CD14-positive monocyte (primary cell): ENCODE data around the gene MISP. TPM values are rescaled to one million over a fixed set of nuclear protein-coding genes. Genes with fewer than 3 reads are reported as not detected.
A peak's percentile ranks its signal among the peaks of the same experiment; 100 is the strongest.

Experiments
- DNase-seq, 3 donors: peaks; one replicate each; pipeline ENCODE4 v3.0.0-alpha.2; 2011 to 2022
- H2AFZ ChIP-seq: 2 replicates; pipeline ENCODE4 v1.6.0; 2012; ENCODE audit warnings: mild to moderate bottlenecking, low read depth, low read length, inconsistent platforms; ENCODE audit not compliant: insufficient read depth, poor library complexity, severe bottlenecking
- H3K27ac ChIP-seq, 2 donors: 1 replicate in 1 of 2; 2 replicates in 1 of 2; pipeline ENCODE4 v1.5.1; 2012 to 2013; ENCODE audit warnings: low read length in 2 of 2, control low read depth in 1 of 2, inconsistent platforms in 1 of 2, low read depth in 1 of 2, mild to moderate bottlenecking in 1 of 2
- H3K27me3 ChIP-seq, 2 donors: one replicate each; pipeline versions ENCODE4 v1.6.0 to v1.6.1; 2011 to 2013; ENCODE audit warnings: low read length in 2 of 2; ENCODE audit not compliant: control insufficient read depth in 2 of 2, insufficient read depth in 2 of 2
- H3K36me3 ChIP-seq, 2 donors: replicated peaks in 1 of 2; 1 replicate in 1 of 2; 2 replicates in 1 of 2; pipeline versions ENCODE4 v1.5.1 to v1.6.1; 2012 to 2013; ENCODE audit warnings: low read length in 2 of 2, control low read depth in 1 of 2, inconsistent platforms in 1 of 2, mild to moderate bottlenecking in 1 of 2; ENCODE audit not compliant: insufficient read depth in 2 of 2, control insufficient read depth in 1 of 2
- H3K4me1 ChIP-seq, 2 donors: 1 replicate in 1 of 2; 2 replicates in 1 of 2; pipeline versions ENCODE4 v1.5.1 to v1.6.1; 2012 to 2013; ENCODE audit warnings: low read length in 2 of 2, control low read depth in 1 of 2, inconsistent platforms in 1 of 2, mild to moderate bottlenecking in 1 of 2, moderate library complexity in 1 of 2; ENCODE audit not compliant: insufficient read depth in 2 of 2, control insufficient read depth in 1 of 2
- H3K4me2 ChIP-seq: replicated peaks from 2 replicates; pipeline ENCODE3; 2012; ENCODE audit warnings: low read length, moderate library complexity, mild to moderate bottlenecking; ENCODE audit not compliant: poor library complexity, severe bottlenecking; ENCODE audit errors: extremely low read depth
- H3K4me3 ChIP-seq, 3 experiments: fragments of 200-600 bp in 1 of 3; sonication (generic) in 1 of 3; replicated peaks in 1 of 3; 1 replicate in 2 of 3; 2 replicates in 1 of 3; pipeline ENCODE4 v1.5.1; 2011 to 2013; ENCODE audit warnings: low read length in 3 of 3, mild to moderate bottlenecking in 3 of 3, control low read depth in 2 of 3, low read depth in 2 of 3, inconsistent platforms in 1 of 3, moderate library complexity in 1 of 3
- H3K79me2 ChIP-seq: 2 replicates; pipeline ENCODE4 v1.6.0; 2012; ENCODE audit warnings: mild to moderate bottlenecking, control low read depth, inconsistent platforms, low read length, moderate library complexity; ENCODE audit not compliant: insufficient read depth
- H3K9ac ChIP-seq: 2 replicates; pipeline ENCODE4 v1.6.0; 2017; ENCODE audit warnings: low read length, mild to moderate bottlenecking; ENCODE audit not compliant: insufficient read depth, poor library complexity, severe bottlenecking
- H3K9me3 ChIP-seq, 2 donors: replicated peaks in 1 of 2; 1 replicate in 1 of 2; 2 replicates in 1 of 2; pipeline versions ENCODE4 v1.5.1 to v1.6.1; 2012 to 2013; ENCODE audit warnings: low read length in 2 of 2, control low read depth in 1 of 2; ENCODE audit not compliant: control insufficient read depth in 1 of 2, insufficient read depth in 1 of 2
- H4K20me1 ChIP-seq: 2 replicates; pipeline ENCODE4 v1.6.0; 2012; ENCODE audit warnings: mild to moderate bottlenecking, low read length, control low read depth, moderate library complexity; ENCODE audit not compliant: insufficient read depth
- H3K27ac Mint-ChIP-seq, 7 donors: one replicate each; pipeline ENCODE4 v1.8.0; 2020; ENCODE audit warnings: mild to moderate bottlenecking in 7 of 7, mixed read lengths in 7 of 7, moderate library complexity in 6 of 7, inconsistent platforms in 2 of 7
- H3K27me3 Mint-ChIP-seq, 3 donors: one replicate each; pipeline ENCODE4 v1.8.0; 2021 to 2022; ENCODE audit warnings: low read depth in 3 of 3, mild to moderate bottlenecking in 3 of 3, mixed read lengths in 3 of 3, moderate library complexity in 3 of 3, inconsistent platforms in 1 of 3
- H3K36me3 Mint-ChIP-seq, 2 donors: one replicate each; pipeline ENCODE4 v1.8.0; 2020; ENCODE audit warnings: mixed read lengths in 2 of 2, inconsistent platforms in 1 of 2, mild to moderate bottlenecking in 1 of 2
- H3K4me1 Mint-ChIP-seq: one replicate; pipeline ENCODE4 v1.8.0; 2020; ENCODE audit warnings: mild to moderate bottlenecking, mixed read lengths
- H3K4me3 Mint-ChIP-seq, 2 donors: one replicate each; pipeline ENCODE4 v1.8.0; 2020; ENCODE audit warnings: mild to moderate bottlenecking in 2 of 2, mixed read lengths in 2 of 2, moderate library complexity in 1 of 2
- H3K9me3 Mint-ChIP-seq, 7 donors: one replicate each; pipeline ENCODE4 v1.8.0; 2020 to 2022; ENCODE audit warnings: mixed read lengths in 7 of 7, mild to moderate bottlenecking in 6 of 7, moderate library complexity in 6 of 7, inconsistent platforms in 2 of 7
- CTCF ChIP-seq: fragments of 200-600 bp; IDR thresholded peaks from one replicate; pipeline ENCODE4 v1.8.0; 2022; ENCODE audit warnings: antibody characterized with exemption, mild to moderate bottlenecking
- WGBS: methylation state at CpG from one replicate; pipeline ENCODE4 v1.1.5; 2013; ENCODE audit warnings: missing lambda C conversion rate; ENCODE audit not compliant: insufficient coverage; 5-methylcytosine and 5-hydroxymethylcytosine counted together
- intact Hi-C, 2 donors: fragments of 100-400 bp; cut with micrococcal nuclease; formaldehyde crosslinking; loops; one replicate each; pipeline versions ENCODE4 v1.15.0 to v1.15.1; 2023
- polyA plus RNA-seq, 3 donors: library from polyadenylated mRNA; depleted of rRNA in 1 of 3; unstranded in 2 of 3; stranded (reverse) in 1 of 3; fragments of 300-500 nt in 2 of 3; fragments of >200 nt in 1 of 3; fragmentation: Illumina TruSeq in 2 of 3; gene quantifications; 1 replicate in 2 of 3; 2 replicates in 1 of 3; pipeline ENCODE4 v1.2.3, GENCODE V29; 2012 to 2021

Gene MISP
- polyA plus RNA-seq, 3 donors, result not detected

- Histone ChIP-seq H3K4me3 (peak within 1 kb of the TSS; percentile 88 to 97 (median 91)), H2AFZ (peak within 1 kb of the TSS; percentile 84), H4K20me1 (peaks cover 41% of the 10 kb centered on the region), H3K79me2 (peaks cover 47% of the 10 kb centered on the region), H3K27ac (peak within 1 kb of the TSS; percentile 66 to 73), H3K4me1 (peaks cover 40 to 47% of the 10 kb centered on the region in 2 donors), H3K27me3 (no peaks in the 10 kb centered on the region), H3K4me2 (peak within 1 kb of the TSS; percentile 96), H3K36me3 (peaks cover 18 to 19% of the 10 kb centered on the region in 2 donors), H3K9me3 (no peaks in the 10 kb centered on the region), H3K9ac (peak within 1 kb of the TSS; percentile 83)
- DNase-seq, result peak; percentile 100
- peak within 1 kb of the TSS; percentile 77 to 91 (median 85) for H3K27ac Mint-ChIP-seq
- peaks cover 0 to 1% (median 0%) of the 10 kb centered on the region in 3 donors for H3K27me3 Mint-ChIP-seq
- under 1% methylated on average over 76 of the region's 83 CpGs for WGBS
- no peak for TF ChIP-seq CTCF
- H3K4me1 Mint-ChIP-seq, result peaks cover 28% of the 10 kb centered on the region
- H3K36me3 Mint-ChIP-seq, result peaks cover 7 to 20% of the 10 kb centered on the region in 2 donors
- intact Hi-C loops, result loop anchor here in 1 of 2 donors (2.0 to 5.0 kb wide), 2 partner anchors 94 to 135 kb away; partner anchors contain the start of gene RNF126
- H3K9me3 Mint-ChIP-seq, result peaks cover 0 to 1% (median 0%) of the 10 kb centered on the region in 7 donors
- peak within 1 kb of the TSS; percentile 85 to 93 for H3K4me3 Mint-ChIP-seq
Measured at GRCh38 chr19:796692-797527, 46.0 kb downstream of the MISP start, which contains the start of gene PTBP1. Gene PTBP1 (plus strand): TSS chr19:797452. CDS start chr19:797498, 46 bp downstream.

DNA sequence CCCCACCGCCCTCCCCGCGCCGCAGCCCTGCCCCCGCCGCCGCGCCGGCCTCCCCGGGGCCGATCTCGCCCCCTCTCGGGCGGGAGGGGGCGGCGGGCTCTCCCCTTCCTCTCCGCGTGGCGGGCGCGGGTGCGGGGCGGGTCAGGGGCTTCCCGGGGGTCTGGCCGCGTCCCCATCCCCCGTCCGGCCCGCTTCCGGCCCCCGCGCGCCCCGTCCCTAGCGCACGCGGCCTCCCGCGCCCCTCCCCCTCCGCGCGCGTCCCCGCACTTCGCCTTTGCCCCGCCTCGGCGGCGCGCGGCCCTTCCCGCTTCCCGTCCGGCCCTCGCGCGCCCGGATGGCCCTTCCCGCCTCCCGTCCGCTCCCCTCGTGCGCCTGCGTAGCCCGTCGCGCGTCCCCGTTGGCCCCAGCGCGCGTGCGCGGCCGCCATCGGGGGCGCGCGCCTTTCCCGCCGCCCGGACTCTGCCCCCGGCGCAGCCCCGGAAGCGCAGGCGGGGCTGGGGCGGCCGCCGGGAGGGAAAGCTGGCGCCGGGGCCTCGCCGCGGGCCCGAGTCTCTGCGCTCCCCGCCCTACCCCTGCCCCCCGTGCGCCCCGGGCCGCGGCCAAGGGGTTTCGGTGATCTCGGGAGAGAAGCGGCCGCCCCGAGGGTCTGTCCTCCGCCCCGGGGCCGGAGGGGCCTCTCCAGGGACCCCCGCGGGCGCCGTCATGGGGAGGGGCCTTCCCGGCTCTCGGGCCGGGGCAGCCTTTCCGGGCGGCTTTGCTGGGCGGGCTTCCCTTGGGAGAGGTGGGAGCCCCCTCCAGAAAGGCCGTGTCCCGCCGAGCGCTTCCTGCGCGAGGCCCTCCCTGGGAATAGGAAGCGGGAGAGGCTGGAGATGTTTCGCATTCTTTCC, 46.9 kb downstream of the MISP start:
- Histone ChIP-seq H3K4me3 (peak overlapping the region; percentile 85 to 97 (median 88)), H3K36me3 (peaks cover 19 to 28% of the 10 kb centered on the region in 2 donors), H3K27me3 (no peaks in the 10 kb centered on the region), H3K9me3 (no peaks in the 10 kb centered on the region), H3K79me2 (peaks cover 55% of the 10 kb centered on the region), H3K27ac (peak overlapping the region; percentile 66 to 73), H3K4me2 (peak overlapping the region; percentile 96), H2AFZ (no peak overlapping the region), H3K9ac (peak overlapping the region; percentile 83), H4K20me1 (peaks cover 50% of the 10 kb centered on the region), H3K4me1 (peaks cover 40 to 47% of the 10 kb centered on the region in 2 donors)
- under 1% methylated on average over 125 of the region's 129 CpGs for WGBS
- Mint-ChIP-seq H3K27ac (peak overlapping the region; percentile 45 to 91 (median 77)), H3K4me1 (peaks cover 28% of the 10 kb centered on the region), H3K9me3 (peaks cover 0 to 1% (median 0%) of the 10 kb centered on the region in 7 donors), H3K4me3 (peak overlapping the region; percentile 85 to 93), H3K36me3 (peaks cover 7 to 28% of the 10 kb centered on the region in 2 donors), H3K27me3 (peaks cover 0 to 1% (median 0%) of the 10 kb centered on the region in 3 donors)
- peak; percentile 76 to 90 (median 87) for DNase-seq
- intact Hi-C loops, result loop anchor here in 1 of 2 donors (2.0 to 5.0 kb wide), 2 partner anchors 95 to 135 kb away; partner anchors contain the start of gene RNF126
- TF ChIP-seq CTCF, result no peak
